ENCODE data around the gene LAMA4. TPM values are rescaled to one million over a fixed set of nuclear protein-coding genes. Genes with fewer than 3 reads are reported as not detected.
"Not testable (repeated sequence)": the region's sequence is repeated elsewhere in the genome, so short reads cannot be mapped to it uniquely, and the experiment has no call there.

Gene LAMA4
- total RNA-seq, 1 donor from 2014 or later = 336 TPM

DNA sequence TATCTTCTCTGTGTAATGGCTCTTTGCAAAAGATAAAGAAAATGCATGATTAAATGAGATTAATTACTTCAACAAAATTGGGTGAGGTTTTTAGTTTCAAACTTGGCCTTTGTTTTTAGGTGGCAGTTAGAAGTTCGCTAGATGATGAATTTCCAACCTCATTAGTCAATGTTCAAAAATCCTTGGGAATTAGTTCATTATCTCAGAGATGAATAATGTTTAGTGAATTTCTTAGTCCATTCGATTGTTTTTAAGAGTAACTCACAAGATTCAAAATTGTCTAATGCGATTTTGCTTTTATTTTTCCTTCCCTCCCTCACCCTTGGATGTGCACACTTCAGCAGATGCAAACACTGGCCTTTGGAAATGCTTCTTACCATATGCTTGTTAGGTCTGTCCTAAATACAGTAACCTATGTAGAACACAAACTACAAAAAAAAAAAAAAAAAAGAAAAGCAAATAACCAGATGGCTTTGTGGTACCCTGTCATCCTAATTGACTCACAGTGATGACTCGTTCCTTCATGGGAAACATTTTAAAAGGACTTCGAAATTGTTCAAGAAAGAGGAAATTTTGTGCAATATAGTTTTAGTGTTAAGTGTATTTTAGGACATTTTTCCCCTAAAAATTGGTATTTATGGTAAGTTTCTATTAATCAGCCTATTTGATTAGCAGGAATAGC, 100.3 kb downstream of the LAMA4 start:
- peak; percentile 55 for DNase-seq (ENCODE audit: low spot score)

DNA sequence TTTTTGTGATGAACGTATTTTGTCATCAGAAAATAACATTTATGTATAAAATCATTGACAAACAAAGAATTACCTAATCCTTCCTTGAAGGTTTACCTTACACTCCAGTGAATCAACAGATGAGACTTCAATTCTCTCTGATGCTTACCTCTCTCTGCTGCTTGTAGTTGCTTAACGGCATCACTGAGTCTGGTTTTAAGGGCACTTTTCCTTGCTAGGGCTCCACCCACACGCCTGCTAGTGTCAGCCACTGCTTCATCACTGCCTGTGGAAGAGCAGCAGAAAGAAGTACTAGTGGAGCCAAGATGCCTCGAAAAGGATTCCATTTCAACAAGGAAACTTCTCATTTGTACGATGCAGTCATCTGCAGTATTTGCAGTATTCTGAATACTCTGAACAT, 104.0 kb downstream of the LAMA4 start:
- peak; percentile 75 for DNase-seq (ENCODE audit: low spot score)

DNA sequence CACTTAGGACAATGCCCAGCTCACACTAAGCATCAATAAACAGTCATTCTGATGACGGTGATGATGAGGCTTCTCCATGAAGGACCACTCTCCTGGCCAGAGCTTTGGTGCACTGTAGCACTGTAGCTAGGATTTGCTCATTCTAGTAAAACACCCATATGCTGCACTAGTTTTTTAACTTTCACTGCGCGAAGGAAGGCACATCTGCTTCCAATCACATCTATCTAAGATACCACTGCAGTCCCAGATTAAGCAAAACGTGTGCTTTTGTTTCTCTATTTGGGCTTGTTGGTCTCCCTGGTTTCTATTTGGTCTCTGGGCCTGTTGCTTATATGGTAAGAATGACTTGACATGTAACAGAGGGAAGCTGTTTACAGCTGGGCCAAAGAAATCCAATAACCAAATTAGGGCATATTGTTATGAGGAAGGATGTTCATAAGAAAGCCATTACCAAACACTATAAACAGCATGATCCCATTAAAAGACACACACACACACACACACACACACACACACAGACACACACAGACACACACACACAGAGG, 104.6 kb downstream of the LAMA4 start:
- peak; percentile 85 for DNase-seq (ENCODE audit: low spot score)

DNA sequence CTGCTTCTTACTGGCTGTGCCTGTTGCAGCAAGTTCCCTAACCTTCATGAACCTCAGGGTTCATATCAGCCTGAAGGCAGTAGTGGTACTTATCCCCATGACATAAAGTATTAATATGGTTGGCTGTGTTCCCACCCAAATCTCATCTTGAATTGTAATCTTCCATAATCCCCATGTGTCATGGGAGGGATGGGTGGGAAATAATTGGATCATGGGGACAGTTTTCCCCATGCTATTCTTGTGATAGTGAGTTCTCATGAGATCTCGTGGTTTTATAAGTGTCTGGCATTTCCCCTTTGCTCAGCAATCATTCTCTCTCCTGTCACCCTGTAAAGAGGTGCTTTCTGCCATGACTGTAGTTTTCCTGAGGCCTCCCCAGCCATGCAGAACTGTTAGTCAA, 105.1 kb downstream of the LAMA4 start:
- DNase-seq (ENCODE audit: low spot score) = peak; percentile 21

DNA sequence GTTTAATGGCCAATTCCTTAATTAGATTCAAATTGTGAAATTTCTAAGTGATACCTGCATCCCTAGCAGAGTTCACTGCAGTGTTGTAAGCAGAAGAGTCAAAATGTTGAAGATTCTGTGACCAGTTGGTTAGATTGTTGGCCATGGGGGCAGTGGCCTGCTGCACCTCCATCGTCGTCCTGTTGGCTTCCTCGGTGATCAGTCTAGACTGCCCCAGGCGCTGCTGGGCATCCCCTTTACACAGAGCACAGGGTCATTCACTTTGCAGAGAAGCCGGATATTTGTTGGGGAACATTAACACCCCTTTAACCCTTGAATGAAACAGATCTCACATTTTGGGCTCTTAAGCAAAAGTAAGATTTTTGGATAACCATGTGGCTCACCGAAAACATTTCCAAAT, 106.3 kb downstream of the LAMA4 start:
- DNase-seq (ENCODE audit: low spot score) = no peak

GRCh38 chr6:112145080-112145573, 109.2 kb downstream of the LAMA4 start:
- no peak for DNase-seq (ENCODE audit: low spot score)

- no peak for DNase-seq (ENCODE audit: low spot score)
These were observed 110.0 kb downstream of the LAMA4 start for GRCh38 chr6:112144145-112144926.

- no peak for DNase-seq (ENCODE audit: low spot score)
These were observed 112.7 kb downstream of the LAMA4 start for GRCh38 chr6:112141707-112142106.

DNA sequence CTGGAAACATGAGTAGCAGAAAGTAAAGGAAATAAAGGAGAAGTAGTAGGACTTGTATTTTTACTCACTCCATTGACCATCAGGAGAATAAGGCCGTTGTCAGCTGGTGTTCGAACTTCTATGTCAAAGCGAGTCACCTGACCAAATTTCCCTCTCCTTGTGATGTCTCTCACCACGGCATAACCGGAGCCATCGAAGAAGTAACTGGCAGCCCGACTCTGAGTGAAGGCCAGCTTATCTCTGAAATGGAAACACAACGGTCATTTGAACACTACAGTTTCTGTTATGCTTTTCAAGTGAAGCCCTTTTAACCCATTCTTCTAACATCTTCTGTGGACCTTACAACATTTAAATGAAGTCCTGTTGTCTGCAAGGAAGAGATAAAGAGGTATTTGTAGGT, 115.3 kb downstream of the LAMA4 start:
- no peak for DNase-seq (ENCODE audit: low spot score)

DNA sequence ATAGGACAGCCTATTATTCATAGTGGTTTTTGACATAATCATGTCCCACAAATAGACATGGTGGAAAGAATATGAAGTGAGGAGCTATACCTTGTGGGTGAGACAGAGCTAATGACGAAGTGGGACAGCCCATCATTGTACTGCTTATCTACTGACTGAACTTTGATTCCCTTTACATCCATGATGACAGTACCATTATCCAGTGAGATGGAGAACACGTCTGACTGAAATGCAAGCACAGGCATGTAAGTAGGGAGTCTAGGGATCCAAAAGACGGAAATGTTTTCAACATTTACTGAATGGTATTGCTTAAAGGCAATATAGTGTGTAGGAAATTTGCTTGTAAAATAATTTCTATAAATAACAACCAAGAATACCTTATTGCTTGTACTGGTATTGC, 123.5 kb downstream of the LAMA4 start:
- no peak for DNase-seq (ENCODE audit: low spot score)

- DNase-seq (ENCODE audit: low spot score) = no peak
These were observed 126.2 kb downstream of the LAMA4 start for GRCh38 chr6:112128208-112128607.

DNA sequence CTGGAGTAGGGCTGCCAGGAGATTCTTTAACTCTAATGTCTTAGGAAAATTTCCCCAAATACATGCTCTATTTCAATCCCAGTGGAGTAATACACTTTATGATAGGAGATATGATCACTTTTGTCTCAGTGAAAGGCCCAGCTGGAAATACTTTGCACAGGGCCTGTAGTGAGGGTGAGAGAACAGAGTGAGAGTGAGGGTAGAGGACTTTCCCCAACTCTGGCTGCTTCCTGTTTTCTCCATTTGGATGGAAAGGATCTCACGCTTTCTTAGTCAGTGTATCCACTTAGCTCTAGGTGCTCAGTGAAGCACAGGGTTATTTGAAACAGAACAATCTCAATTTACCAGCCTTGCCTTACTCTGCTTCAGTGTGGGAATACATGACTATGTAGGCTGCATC, 130.4 kb downstream of the LAMA4 start:
- no peak for DNase-seq (ENCODE audit: low spot score)

GRCh38 chr6:112122756-112123155, 131.6 kb downstream of the LAMA4 start:
- no peak for DNase-seq (ENCODE audit: low spot score)

GRCh38 chr6:112118034-112118433, 136.3 kb downstream of the LAMA4 start:
- DNase-seq (ENCODE audit: low spot score) = no peak

DNA sequence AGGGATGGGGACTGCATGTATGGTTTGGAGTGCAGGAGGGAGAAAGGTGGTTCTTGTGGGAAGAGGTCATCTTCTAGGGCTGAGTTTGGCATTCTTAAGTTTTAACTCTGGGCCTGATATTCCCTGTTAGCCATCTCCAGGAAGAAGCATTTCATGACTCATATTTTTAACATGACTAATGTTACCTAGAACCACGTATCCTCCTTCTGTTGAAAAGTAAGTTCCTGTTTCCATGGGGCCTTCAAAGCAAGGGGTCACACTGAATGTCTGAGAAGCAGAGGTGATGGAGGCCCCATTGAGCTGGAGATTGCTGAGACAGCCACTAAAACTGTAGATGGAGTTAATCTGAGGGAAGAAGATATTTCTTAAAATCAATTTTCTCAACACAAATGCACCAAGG, 136.8 kb downstream of the LAMA4 start:
- no peak for DNase-seq (ENCODE audit: low spot score)

DNA sequence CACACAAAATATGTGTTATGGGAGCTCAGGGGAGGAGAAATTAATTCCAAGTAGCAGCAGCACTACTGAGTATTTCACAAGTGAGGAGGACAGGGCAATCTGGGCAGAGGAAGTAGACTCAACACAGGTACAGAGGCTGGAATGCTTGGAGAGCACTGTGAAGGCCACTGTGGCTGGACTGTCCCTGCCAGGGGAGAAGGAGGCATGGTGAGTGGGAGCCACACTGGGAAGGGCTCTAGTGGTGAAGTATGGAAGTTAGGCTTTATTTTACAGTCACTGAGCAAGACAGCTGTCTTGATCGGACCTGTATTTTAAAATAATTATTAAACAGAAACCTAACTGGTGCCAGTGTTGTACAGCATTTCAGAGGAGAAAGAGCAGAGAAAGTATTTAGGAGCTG, 138.1 kb downstream of the LAMA4 start:
- DNase-seq (ENCODE audit: low spot score) = no peak

GRCh38 chr6:112114577-112115223, 139.7 kb downstream of the LAMA4 start:
- no peak for DNase-seq (ENCODE audit: low spot score)

GRCh38 chr6:112113918-112114317, 140.4 kb downstream of the LAMA4 start:
- no peak for DNase-seq (ENCODE audit: low spot score)

DNA sequence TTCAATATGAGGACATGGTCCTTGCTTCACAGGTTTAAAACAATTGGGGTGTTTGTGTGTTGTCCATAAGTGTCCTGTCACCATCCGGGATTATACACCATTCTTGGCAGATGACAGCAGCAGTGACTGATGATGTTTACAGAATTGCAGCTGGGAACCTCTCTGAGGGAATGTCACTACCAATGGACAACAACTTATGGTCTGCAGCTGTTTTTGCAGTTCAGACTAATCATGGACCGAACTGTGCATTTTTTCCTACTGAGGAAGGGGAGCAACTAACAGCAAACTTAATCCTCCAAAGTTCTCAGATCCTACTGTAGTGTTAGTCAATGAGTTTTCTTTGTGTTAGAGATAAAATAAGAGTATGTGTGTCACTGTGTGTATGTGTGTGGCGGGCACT, 140.9 kb downstream of the LAMA4 start:
- DNase-seq (ENCODE audit: low spot score) = no peak

- no peak for DNase-seq (ENCODE audit: low spot score)
These were observed 145.1 kb downstream of the LAMA4 start for GRCh38 chr6:112109262-112109661.

DNA sequence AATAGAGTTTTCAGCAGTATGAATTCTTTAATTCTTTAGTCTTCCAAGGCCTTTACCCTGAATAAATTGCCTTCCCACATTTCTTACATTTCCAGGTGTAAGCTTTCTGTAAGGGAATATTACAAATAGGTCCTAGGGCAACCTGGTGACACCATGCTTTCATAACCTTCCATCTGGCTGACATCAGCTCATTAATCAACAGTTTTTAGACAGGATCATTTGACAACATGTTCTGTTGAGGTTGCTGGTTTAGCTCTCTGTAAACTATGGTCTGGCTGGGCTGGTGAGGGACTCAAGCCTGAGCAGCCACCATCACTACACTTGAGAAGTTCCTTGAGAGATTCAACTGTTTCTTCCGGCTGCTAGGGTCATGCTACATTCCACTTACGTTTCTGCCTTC, 147.8 kb downstream of the LAMA4 start:
- DNase-seq (ENCODE audit: low spot score) = no peak

DNA sequence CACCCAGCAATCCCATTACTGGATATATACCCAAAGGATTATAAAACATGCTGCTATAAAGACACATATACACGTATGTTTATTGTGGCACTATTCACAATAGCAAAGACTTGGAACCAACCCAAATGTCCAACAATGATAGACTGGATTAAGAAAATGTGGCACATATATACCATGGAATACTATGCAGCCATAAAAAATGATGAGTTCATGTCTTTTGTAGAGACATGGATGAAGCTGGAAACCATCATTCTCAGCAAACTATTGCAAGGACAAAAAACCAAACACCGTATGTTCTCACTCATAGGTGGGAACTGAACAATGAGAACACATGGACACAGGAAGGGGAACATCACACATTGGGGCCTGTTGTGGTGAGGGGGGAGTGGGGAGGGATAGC, 148.3 kb downstream of the LAMA4 start:
- not testable (repeated sequence) for DNase-seq (ENCODE audit: low spot score)

All from umbilical cord (tissue), 2 donors.